Gastrocnemius medialis (tissue), 4 donors: Measurements from ENCODE around the gene ANTXR1.

Source experiments
- CTCF ChIP-seq, 5 experiments: fragments of 450-650 bp in 3 of 5; fragments of 200-600 bp in 2 of 5; sonication (generic) in 2 of 5; IDR thresholded peaks in 4 of 5; conservative IDR thresholded peaks in 1 of 5; 1 replicate in 4 of 5; 2 replicates in 1 of 5; pipeline ENCODE4 v1.5.1; 2016 to 2019; ENCODE audit warnings: antibody characterized with exemption in 5 of 5, mild to moderate bottlenecking in 3 of 5, moderate library complexity in 3 of 5
- POLR2A ChIP-seq, 2 donors: fragments of 450-650 bp; IDR thresholded peaks; one replicate each; pipeline ENCODE4 v1.6.1; 2017; ENCODE audit warnings: antibody characterized with exemption in 2 of 2, mild to moderate bottlenecking in 2 of 2, moderate library complexity in 2 of 2

DNA sequence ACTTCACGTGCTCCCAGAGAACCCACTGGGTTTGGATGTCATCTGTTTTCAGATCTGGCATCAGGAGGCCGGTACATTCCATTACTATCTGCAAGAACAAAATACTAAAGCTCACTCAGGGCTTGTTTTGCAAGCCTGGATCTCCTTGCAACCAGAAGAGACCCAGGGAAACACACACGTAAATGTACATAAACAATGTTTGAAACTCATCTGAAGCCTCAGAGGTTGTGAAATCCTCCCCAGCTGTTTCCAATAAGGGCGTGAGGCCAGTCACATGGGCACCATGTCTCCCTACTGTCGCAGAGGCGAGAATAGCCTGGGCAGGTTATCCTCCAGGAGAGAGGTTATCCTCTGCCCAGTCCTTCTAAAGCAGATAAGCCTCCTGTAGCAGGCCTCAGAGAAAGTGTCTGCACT is 187.1 kb downstream of the ANTXR1 start:
- no peak for TF ChIP-seq CTCF (IDR thresholded peaks at IDR 0.05 in 4 of 5, conservative IDR thresholded peaks at IDR 0.05 in 1 of 5)
- TF ChIP-seq POLR2A (IDR thresholded peaks at IDR 0.05), result peak in 1 of 2 donors; percentile 8
